Stomach smooth muscle (tissue), 2 donors: ENCODE measurements around the gene CHMP4A.

Experiments used
- H3K27ac ChIP-seq: one replicate; pipeline ENCODE4 v1.7.0; 2013; ENCODE audit warnings: mild to moderate bottlenecking, low read length, inconsistent platforms
- H3K27me3 ChIP-seq, 2 donors: one replicate each; pipeline ENCODE4 v1.7.0; 2013; ENCODE audit warnings: low read length in 2 of 2; ENCODE audit not compliant: insufficient read depth in 2 of 2, control insufficient read depth in 1 of 2
- H3K36me3 ChIP-seq, 2 donors: one replicate each; pipeline ENCODE4 v1.7.0; 2013; ENCODE audit warnings: low read length in 2 of 2; ENCODE audit not compliant: control insufficient read depth in 2 of 2, insufficient read depth in 2 of 2
- H3K4me1 ChIP-seq: one replicate; pipeline ENCODE4 v1.7.0; 2013; ENCODE audit warnings: low read length; ENCODE audit not compliant: control insufficient read depth, insufficient read depth
- H3K4me3 ChIP-seq, 2 donors: one replicate each; pipeline ENCODE4 v1.7.0; 2013; ENCODE audit warnings: low read length in 2 of 2
- H3K9ac ChIP-seq, 2 donors: one replicate each; pipeline ENCODE4 v1.7.0; 2013; ENCODE audit warnings: low read length in 2 of 2, mild to moderate bottlenecking in 1 of 2
- H3K9me3 ChIP-seq, 2 donors: one replicate each; pipeline ENCODE4 v1.7.0; 2013; ENCODE audit warnings: low read length in 2 of 2; ENCODE audit not compliant: control insufficient read depth in 2 of 2
- donor health status: healthy.
- donor health status: Pancreatic carcinoma.

CHMP4A gene

GRCh38 chr14:24159777-24160498, 53.4 kb downstream of the CHMP4A start:
- Histone ChIP-seq H3K4me1 (peaks cover 26% of the 10 kb centered on the region), H3K27me3 (no peaks in the 10 kb centered on the region), H3K36me3 (peaks cover 48 to 59% of the 10 kb centered on the region in 2 donors), H3K27ac (peak overlapping the region; percentile 88), H3K9ac (no peak overlapping the region), H3K4me3 (peak overlapping the region in 1 of 2 donors; percentile 22), H3K9me3 (no peaks in the 10 kb centered on the region)
